HEK293T (cell line): ENCODE measurements around the gene CCDC89.

Source experiments
- CTCF ChIA-PET: fragments of 350-600 bp; formaldehyde crosslinking; extraction: SDS; loops from one replicate; lab custom pipeline; 2021; ENCODE audit warnings: antibody characterized with exemption, inconsistent platforms; lab: Yijun Ruan, JAX
- POLR2A ChIA-PET: fragments of 350-600 bp; formaldehyde crosslinking; extraction: SDS; loops from one replicate; lab custom pipeline; 2020; ENCODE audit warnings: antibody characterized with exemption, inconsistent platforms; lab: Yijun Ruan, JAX
- DNase-seq: peaks from one replicate; pipeline ENCODE4 v3.0.0; 2012; ENCODE audit warnings: mixed read lengths; ENCODE audit errors: extremely low spot score
- ARNT ChIP-seq: fragments of 450-650 bp; IDR thresholded peaks from 2 replicates; pipeline ENCODE4 v1.6.1; 2017; ENCODE audit warnings: mild to moderate bottlenecking
- BHLHE40 ChIP-seq: fragments of 450-650 bp; IDR thresholded peaks from 2 replicates; pipeline ENCODE4 v1.6.1; 2016; ENCODE audit warnings: mild to moderate bottlenecking, moderate library complexity, borderline replicate concordance
- CTBP1 ChIP-seq: fragments of 450-650 bp; IDR thresholded peaks from 2 replicates; pipeline ENCODE4 v1.6.1; 2016; ENCODE audit warnings: borderline replicate concordance
- ELF4 ChIP-seq: fragments of 450-650 bp; IDR thresholded peaks from 2 replicates; pipeline ENCODE4 v1.6.1; 2017; ENCODE audit warnings: antibody characterized with exemption
- FOXA1 ChIP-seq: fragments of 450-650 bp; IDR thresholded peaks from 2 replicates; pipeline ENCODE4 v1.6.1; 2016; ENCODE audit warnings: mild to moderate bottlenecking
- FOXK2 ChIP-seq: fragments of 450-650 bp; IDR thresholded peaks from 2 replicates; pipeline ENCODE4 v1.6.1; 2016; ENCODE audit warnings: mild to moderate bottlenecking
- FOXM1 ChIP-seq: fragments of 450-650 bp; IDR thresholded peaks from 2 replicates; pipeline ENCODE4 v1.6.1; 2017; ENCODE audit warnings: mild to moderate bottlenecking, borderline replicate concordance
- HDGF ChIP-seq: fragments of 450-650 bp; IDR thresholded peaks from 2 replicates; pipeline ENCODE4 v1.6.1; 2017; ENCODE audit warnings: antibody characterized with exemption, borderline replicate concordance
- L3MBTL2 ChIP-seq: fragments of 450-650 bp; conservative IDR thresholded peaks from 2 replicates; pipeline ENCODE4 v1.6.1; 2016; ENCODE audit warnings: mild to moderate bottlenecking
- LEF1 ChIP-seq: fragments of 450-650 bp; IDR thresholded peaks from 2 replicates; pipeline ENCODE4 v1.6.1; 2017; ENCODE audit warnings: mild to moderate bottlenecking, borderline replicate concordance
- NFRKB ChIP-seq: fragments of 450-650 bp; IDR thresholded peaks from 2 replicates; pipeline ENCODE4 v1.6.1; 2016; ENCODE audit warnings: mild to moderate bottlenecking, moderate library complexity
- SP1 ChIP-seq: fragments of 450-650 bp; IDR thresholded peaks from 2 replicates; pipeline ENCODE4 v1.6.1; 2017
- SUZ12 ChIP-seq: fragments of 450-650 bp; IDR thresholded peaks from 2 replicates; pipeline ENCODE4 v1.6.1; 2016; ENCODE audit warnings: mild to moderate bottlenecking
- TARDBP ChIP-seq: fragments of 450-650 bp; IDR thresholded peaks from 2 replicates; pipeline ENCODE4 v1.6.1; 2016
- ZNF384 ChIP-seq: fragments of 450-650 bp; IDR thresholded peaks from 2 replicates; pipeline ENCODE4 v1.6.1; 2016
- TF ChIP-seq, protein P1 (sequence below): fragments of 450-650 bp; IDR thresholded peaks from 2 replicates; pipeline ENCODE4 v1.6.1; 2016

The CCDC89 gene

DNA sequence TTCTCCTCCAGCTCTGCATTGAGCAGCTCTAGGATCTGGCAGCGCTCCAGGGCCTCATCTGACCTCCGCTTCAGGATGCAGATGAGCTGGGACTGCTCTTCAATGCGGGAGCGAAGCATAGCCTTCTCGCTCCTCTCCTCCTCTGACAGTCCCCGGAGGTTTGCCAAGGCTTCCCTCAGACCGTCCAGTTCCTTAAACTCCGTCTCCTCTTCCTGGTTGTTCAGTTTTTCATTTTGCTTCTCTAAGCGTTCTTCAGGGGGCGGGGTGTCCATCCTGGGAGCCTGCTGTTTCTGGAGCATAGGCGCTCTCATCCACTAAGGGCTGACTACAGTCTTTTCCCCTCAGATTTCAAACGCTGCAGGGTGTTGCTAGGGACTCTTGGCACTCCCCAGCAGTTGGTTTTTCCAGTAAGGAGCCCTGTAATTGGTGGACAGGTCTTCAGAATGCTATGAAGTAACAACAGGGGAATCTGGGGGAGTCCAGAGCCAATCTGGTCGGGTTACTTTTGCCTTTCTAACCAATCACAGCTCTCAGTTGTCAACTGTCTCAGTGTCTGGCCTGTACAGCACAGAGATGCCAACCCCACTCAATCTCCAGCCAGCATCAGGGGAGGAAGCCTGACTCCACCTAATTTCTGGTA lies at the start of gene CCDC89:
TSS of gene CCDC89 (minus strand) at position 376 of the 640 bp plus-strand sequence. CDS start at position 311, 65 bp downstream.
- CTCF ChIA-PET = no interaction called here
- POLR2A ChIA-PET = interaction anchor here (1.7 kb wide), 1 partner anchor 38 kb away, joined by 5 read pairs; the partner anchor contains the start of gene TMEM126A
- TF ChIP-seq ZNF384 (no peak), SUZ12 (no peak), ELF4 (no peak), LEF1 (no peak), TARDBP (no peak), ARNT (no peak), NFRKB (no peak), CTBP1 (no peak), HDGF (no peak), FOXK2 (no peak), BHLHE40 (no peak), FOXM1 (no peak), L3MBTL2 (no peak), SP1 (no peak), FOXA1 (no peak)
- TF ChIP-seq, protein P1, sequence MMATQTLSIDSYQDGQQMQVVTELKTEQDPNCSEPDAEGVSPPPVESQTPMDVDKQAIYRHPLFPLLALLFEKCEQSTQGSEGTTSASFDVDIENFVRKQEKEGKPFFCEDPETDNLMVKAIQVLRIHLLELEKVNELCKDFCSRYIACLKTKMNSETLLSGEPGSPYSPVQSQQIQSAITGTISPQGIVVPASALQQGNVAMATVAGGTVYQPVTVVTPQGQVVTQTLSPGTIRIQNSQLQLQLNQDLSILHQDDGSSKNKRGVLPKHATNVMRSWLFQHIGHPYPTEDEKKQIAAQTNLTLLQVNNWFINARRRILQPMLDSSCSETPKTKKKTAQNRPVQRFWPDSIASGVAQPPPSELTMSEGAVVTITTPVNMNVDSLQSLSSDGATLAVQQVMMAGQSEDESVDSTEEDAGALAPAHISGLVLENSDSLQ = no peak
- peak; percentile 78 for DNase-seq

DNA sequence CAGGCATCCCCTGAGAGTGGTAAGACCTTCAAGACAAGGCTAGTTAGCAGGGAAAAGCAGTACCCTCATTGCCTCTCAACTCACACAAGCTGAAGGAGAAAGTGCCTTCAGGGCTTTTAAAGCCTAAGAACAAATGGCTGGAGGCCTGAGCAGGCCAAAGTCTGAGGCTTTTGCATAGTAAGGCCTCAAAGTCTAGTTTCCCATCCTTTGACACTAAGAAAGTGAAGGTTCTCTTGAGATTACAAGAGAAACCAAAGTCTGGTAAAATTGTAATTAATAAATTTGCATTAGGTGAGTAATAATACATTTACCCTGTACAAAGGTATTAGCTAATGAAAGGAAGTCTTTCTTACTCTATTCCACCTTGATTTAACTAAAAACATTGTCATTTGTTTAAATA lies 47.0 kb upstream of the CCDC89 start:
- TF ChIP-seq TARDBP = no peak
- no peak for TF ChIP-seq ELF4
- no peak for TF ChIP-seq LEF1
- no peak for TF ChIP-seq HDGF
- TF ChIP-seq, protein P1 = no peak
- no peak for TF ChIP-seq FOXK2
- no peak for TF ChIP-seq FOXM1
- no peak for DNase-seq
- CTCF ChIA-PET = no interaction called here
- POLR2A ChIA-PET = no interaction called here

DNA sequence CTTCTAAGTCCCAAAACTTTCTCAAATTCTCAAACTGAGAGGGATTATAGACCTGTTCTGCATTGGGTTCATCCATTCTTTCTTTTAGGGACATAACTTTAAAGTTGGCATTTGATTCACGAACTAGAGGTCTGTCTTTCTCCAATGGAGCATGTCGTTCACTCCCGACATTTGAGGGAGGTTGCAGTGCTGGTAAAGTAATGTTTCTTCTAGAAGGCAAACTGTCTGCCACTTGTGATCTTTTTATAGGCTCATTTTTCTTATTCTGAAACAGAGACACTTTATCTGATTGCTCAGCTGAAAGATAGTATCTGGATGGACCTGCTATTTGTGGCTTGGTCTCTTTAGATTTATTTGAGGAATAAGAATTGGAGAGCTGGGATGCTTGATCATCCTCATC lies 40.4 kb upstream of the CCDC89 start:
- ChIA-PET CTCF (no interaction called here), POLR2A (no interaction called here)

DNA sequence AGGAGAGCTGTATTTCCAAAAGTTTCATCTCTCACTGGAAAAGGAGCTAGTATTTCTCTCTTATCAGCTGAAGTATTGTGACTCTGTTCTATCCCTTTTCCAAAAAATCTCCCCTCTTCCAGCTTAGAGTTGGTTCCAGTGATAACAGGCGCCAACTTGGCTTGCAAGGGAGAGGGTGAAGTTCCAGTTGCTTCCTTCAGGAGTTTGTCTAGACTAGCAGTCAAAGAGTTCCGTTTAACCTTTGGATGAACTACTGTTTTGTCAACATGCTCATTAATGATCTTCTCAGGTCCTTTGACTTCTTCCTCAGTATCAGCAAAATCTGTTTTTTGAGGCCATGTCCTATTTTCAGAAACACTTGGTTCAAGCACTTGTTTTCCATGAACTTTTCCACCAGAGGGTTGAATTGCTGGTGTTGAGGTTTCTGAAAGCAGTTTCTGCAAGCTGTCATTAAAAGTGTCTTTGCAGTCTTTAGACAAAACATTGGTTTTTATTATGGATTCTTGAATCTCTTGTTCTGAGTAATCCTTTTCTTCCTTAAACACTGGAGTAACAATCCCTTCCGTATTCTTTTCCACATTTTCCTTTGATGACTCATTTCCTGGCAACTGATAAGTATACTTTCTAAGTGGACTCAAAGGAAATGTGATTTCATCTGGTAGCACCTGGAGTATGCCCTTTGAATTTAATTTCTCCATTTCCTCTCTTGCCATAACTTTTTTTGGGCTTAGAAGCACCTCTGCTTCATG lies 39.7 kb upstream of the CCDC89 start:
- ChIA-PET POLR2A (no interaction called here), CTCF (no interaction called here)
- no peak for TF ChIP-seq L3MBTL2
- TF ChIP-seq BHLHE40 = no peak
- TF ChIP-seq SUZ12 = no peak
- no peak for TF ChIP-seq ELF4
- no peak for TF ChIP-seq SP1
- no peak for TF ChIP-seq ZNF384
- no peak for TF ChIP-seq HDGF
- TF ChIP-seq, protein P1 = no peak
- TF ChIP-seq NFRKB = no peak
- no peak for TF ChIP-seq TARDBP
- TF ChIP-seq FOXA1 = no peak
- no peak for TF ChIP-seq LEF1
- TF ChIP-seq CTBP1 = no peak
- no peak for TF ChIP-seq ARNT
- DNase-seq = no peak

More for the DNA sequence above, 40.4 kb upstream of the CCDC89 start:
- DNase-seq = no peak
- TF ChIP-seq SUZ12 (no peak), ARNT (no peak), SP1 (no peak), BHLHE40 (no peak)

DNA sequence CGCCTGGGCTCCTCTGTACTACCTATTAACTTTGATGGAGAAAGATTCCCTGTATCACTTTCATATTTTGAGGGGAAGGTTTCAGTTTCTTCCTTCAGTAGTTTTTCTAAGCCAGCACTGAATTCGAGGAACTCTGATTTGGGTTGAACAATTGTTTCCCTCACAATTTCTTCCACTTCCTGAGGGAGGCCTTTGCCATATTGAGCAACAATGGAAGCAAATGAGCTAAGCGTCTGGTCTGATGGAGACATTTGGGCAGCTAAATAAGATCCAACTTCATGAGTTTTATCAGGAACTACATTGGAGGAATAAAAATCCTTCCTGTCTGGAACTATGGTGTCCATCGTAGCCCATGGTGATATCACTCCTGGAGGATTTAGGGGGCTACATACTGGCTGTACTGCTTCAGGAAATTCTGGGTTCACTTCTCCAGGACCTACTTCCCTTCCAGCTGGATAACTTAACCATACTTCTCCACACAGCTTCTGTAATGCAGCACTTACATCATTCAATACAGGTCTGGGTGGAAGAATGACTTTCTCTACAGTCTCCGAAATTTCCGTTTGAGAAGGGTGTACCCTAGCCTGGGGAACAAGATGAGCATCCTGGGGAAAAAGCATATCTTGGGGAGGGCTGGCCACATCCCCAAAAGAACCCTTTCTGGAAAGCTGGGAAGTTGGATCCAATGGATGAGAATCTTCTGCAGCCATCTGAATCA lies 38.9 kb upstream of the CCDC89 start:
- DNase-seq = no peak
- POLR2A ChIA-PET = no interaction called here
- TF ChIP-seq, protein P1 = no peak
- TF ChIP-seq SUZ12 (no peak), TARDBP (no peak), ZNF384 (no peak), FOXK2 (no peak), BHLHE40 (no peak)
- CTCF ChIA-PET = no interaction called here
